Stimulated activated naive CD8-positive, alpha-beta T cell treated with anti-CD3 and anti-CD28 coated beads, Interleukin-15, amount 100 ng/mL, for 72 hours (primary cell): Measurements from ENCODE around the gene EDAR.

Experiments used
- ATAC-seq: fragments of 150-1000 bp; cut with Tn5 transposase; 2 replicates; pipeline ENCODE4 v1.10.0; 2021; ENCODE audit warnings: mild to moderate bottlenecking, moderate library complexity
- DNase-seq, 2 donors: peaks; one replicate each; pipeline ENCODE4 v3.0.0; 2021 to 2022
- H3K27ac Mint-ChIP-seq, 2 donors: one replicate each; pipeline ENCODE4 v1.8.0; 2022; ENCODE audit warnings: mild to moderate bottlenecking in 2 of 2, mixed read lengths in 2 of 2, moderate library complexity in 2 of 2
- H3K27me3 Mint-ChIP-seq: one replicate; pipeline ENCODE4 v1.8.0; 2022; ENCODE audit warnings: mixed read lengths
- H3K4me1 Mint-ChIP-seq: one replicate; pipeline ENCODE4 v1.8.0; 2022; ENCODE audit warnings: mild to moderate bottlenecking, mixed read lengths
- H3K4me3 Mint-ChIP-seq, 2 donors: one replicate each; pipeline ENCODE4 v1.8.0; 2022; ENCODE audit warnings: mild to moderate bottlenecking in 2 of 2, mixed read lengths in 2 of 2, moderate library complexity in 1 of 2
- H3K9me3 Mint-ChIP-seq, 2 donors: one replicate each; pipeline ENCODE4 v1.8.0; 2022; ENCODE audit warnings: mixed read lengths in 2 of 2

Gene EDAR

GRCh38 chr2:108907822-108908712, 81.0 kb downstream of the EDAR start:
- Mint-ChIP-seq H3K9me3 (no peaks in the 10 kb centered on the region), H3K27me3 (no peaks in the 10 kb centered on the region), H3K4me1 (no peaks in the 10 kb centered on the region), H3K27ac (no peak overlapping the region), H3K4me3 (no peak overlapping the region)
- DNase-seq = no peak
- no peak for ATAC-seq

- Mint-ChIP-seq H3K4me1 (no peaks in the 10 kb centered on the region), H3K27me3 (no peaks in the 10 kb centered on the region), H3K4me3 (no peak overlapping the region), H3K27ac (no peak overlapping the region), H3K9me3 (no peaks in the 10 kb centered on the region)
- ATAC-seq (no peak), DNase-seq (no peak)
These were observed 82.5 kb downstream of the EDAR start for GRCh38 chr2:108906403-108907077.

GRCh38 chr2:108905906-108906305, 83.1 kb downstream of the EDAR start:
- DNase-seq (no peak), ATAC-seq (no peak)
- Mint-ChIP-seq H3K9me3 (peaks cover 0 to 1% of the 10 kb centered on the region in 2 donors), H3K27ac (no peak overlapping the region), H3K4me1 (no peaks in the 10 kb centered on the region), H3K27me3 (no peaks in the 10 kb centered on the region), H3K4me3 (no peak overlapping the region)

GRCh38 chr2:108905176-108905575, 83.8 kb downstream of the EDAR start:
- Mint-ChIP-seq H3K4me1 (no peaks in the 10 kb centered on the region), H3K27ac (peak overlapping the region in 1 of 2 donors; percentile 77), H3K27me3 (no peaks in the 10 kb centered on the region), H3K9me3 (peaks cover 0 to 6% of the 10 kb centered on the region in 2 donors), H3K4me3 (no peak overlapping the region)
- DNase-seq (no peak), ATAC-seq (no peak)

- DNase-seq (no peak), ATAC-seq (no peak)
- H3K4me3 Mint-ChIP-seq = no peak overlapping the region
- peak overlapping the region; percentile 1 to 77 for H3K27ac Mint-ChIP-seq
- peaks cover 0 to 6% of the 10 kb centered on the region in 2 donors for H3K9me3 Mint-ChIP-seq
- no peaks in the 10 kb centered on the region for H3K4me1 Mint-ChIP-seq
- no peaks in the 10 kb centered on the region for H3K27me3 Mint-ChIP-seq
These were observed 84.3 kb downstream of the EDAR start for GRCh38 chr2:108904680-108905079.

- Mint-ChIP-seq H3K9me3 (peaks cover 5 to 13% of the 10 kb centered on the region in 2 donors), H3K27ac (peak overlapping the region in 1 of 2 donors; percentile 86), H3K4me3 (no peak overlapping the region), H3K27me3 (no peaks in the 10 kb centered on the region), H3K4me1 (peaks cover 14% of the 10 kb centered on the region)
- DNase-seq = no peak
- ATAC-seq = peak; percentile 58
These were observed 90.5 kb downstream of the EDAR start for GRCh38 chr2:108898315-108899082.

- no peaks in the 10 kb centered on the region for H3K27me3 Mint-ChIP-seq
- ATAC-seq (no peak), DNase-seq (no peak)
- H3K9me3 Mint-ChIP-seq = peaks cover 15 to 27% of the 10 kb centered on the region in 2 donors
- H3K27ac Mint-ChIP-seq = no peak overlapping the region
- H3K4me3 Mint-ChIP-seq = no peak overlapping the region
- peaks cover 14% of the 10 kb centered on the region for H3K4me1 Mint-ChIP-seq
These were observed 92.3 kb downstream of the EDAR start for GRCh38 chr2:108896741-108897140.

- no peaks in the 10 kb centered on the region for H3K27me3 Mint-ChIP-seq
- no peak overlapping the region for H3K4me3 Mint-ChIP-seq
- ATAC-seq (no peak), DNase-seq (no peak)
- H3K9me3 Mint-ChIP-seq = peaks cover 29 to 35% of the 10 kb centered on the region in 2 donors
- H3K4me1 Mint-ChIP-seq = peaks cover 14% of the 10 kb centered on the region
- H3K27ac Mint-ChIP-seq = no peak overlapping the region
These were observed 93.8 kb downstream of the EDAR start for GRCh38 chr2:108895188-108895587.

GRCh38 chr2:108894766-108895165, 94.3 kb downstream of the EDAR start:
- Mint-ChIP-seq H3K27me3 (no peaks in the 10 kb centered on the region), H3K4me3 (no peak overlapping the region), H3K9me3 (peaks cover 31 to 39% of the 10 kb centered on the region in 2 donors), H3K4me1 (peaks cover 14% of the 10 kb centered on the region), H3K27ac (no peak overlapping the region)
- ATAC-seq (no peak), DNase-seq (no peak)

GRCh38 chr2:108893277-108893676, 95.7 kb downstream of the EDAR start:
- Mint-ChIP-seq H3K4me3 (no peak overlapping the region), H3K27me3 (no peaks in the 10 kb centered on the region), H3K27ac (no peak overlapping the region), H3K4me1 (peaks cover 4% of the 10 kb centered on the region), H3K9me3 (peaks cover 42 to 51% of the 10 kb centered on the region in 2 donors)
- ATAC-seq (no peak), DNase-seq (no peak)

- no peak overlapping the region for H3K27ac Mint-ChIP-seq
- DNase-seq = no peak
- H3K4me3 Mint-ChIP-seq = no peak overlapping the region
- no peaks in the 10 kb centered on the region for H3K4me1 Mint-ChIP-seq
- no peak for ATAC-seq
- H3K9me3 Mint-ChIP-seq = peaks cover 56 to 58% of the 10 kb centered on the region in 2 donors
- H3K27me3 Mint-ChIP-seq = no peaks in the 10 kb centered on the region
These were observed 99.1 kb downstream of the EDAR start for GRCh38 chr2:108889907-108890306.

GRCh38 chr2:108884619-108885018, 104.4 kb downstream of the EDAR start:
- no peak for ATAC-seq
- no peak for DNase-seq
- Mint-ChIP-seq H3K27me3 (no peaks in the 10 kb centered on the region), H3K9me3 (peaks cover 43 to 48% of the 10 kb centered on the region in 2 donors), H3K4me1 (no peaks in the 10 kb centered on the region), H3K27ac (no peak overlapping the region), H3K4me3 (no peak overlapping the region)

- no peaks in the 10 kb centered on the region for H3K27me3 Mint-ChIP-seq
- DNase-seq = no peak
- no peak overlapping the region for H3K27ac Mint-ChIP-seq
- peaks cover 20 to 32% of the 10 kb centered on the region in 2 donors for H3K9me3 Mint-ChIP-seq
- no peaks in the 10 kb centered on the region for H3K4me1 Mint-ChIP-seq
- no peak overlapping the region for H3K4me3 Mint-ChIP-seq
- ATAC-seq = no peak
These were observed 110.7 kb downstream of the EDAR start for GRCh38 chr2:108878276-108878675.

GRCh38 chr2:108877506-108877905, 111.5 kb downstream of the EDAR start:
- no peaks in the 10 kb centered on the region for H3K4me1 Mint-ChIP-seq
- H3K4me3 Mint-ChIP-seq = no peak overlapping the region
- H3K9me3 Mint-ChIP-seq = peaks cover 17 to 27% of the 10 kb centered on the region in 2 donors
- H3K27me3 Mint-ChIP-seq = no peaks in the 10 kb centered on the region
- DNase-seq (no peak), ATAC-seq (no peak)
- H3K27ac Mint-ChIP-seq = no peak overlapping the region

- ATAC-seq (no peak), DNase-seq (no peak)
- H3K9me3 Mint-ChIP-seq = peaks cover 24 to 27% of the 10 kb centered on the region in 2 donors
- H3K27me3 Mint-ChIP-seq = no peaks in the 10 kb centered on the region
- H3K4me3 Mint-ChIP-seq = no peak overlapping the region
- H3K27ac Mint-ChIP-seq = no peak overlapping the region
- H3K4me1 Mint-ChIP-seq = peaks cover 6% of the 10 kb centered on the region
These were observed 118.9 kb downstream of the EDAR start for GRCh38 chr2:108870069-108870644.
